Bronchial epithelial cell (primary cell): ENCODE data around the gene CHN2. TPM values are rescaled to one million over a fixed set of nuclear protein-coding genes. Genes with fewer than 3 reads are reported as not detected.

ENCODE experiments used
- DNase-seq: peaks from one replicate; pipeline ENCODE4 v3.0.0-alpha.2; 2010; ENCODE audit warnings: low read depth
- FAIRE-seq: peaks from 2 replicates; lab custom pipeline; 2011; peaks lifted over from hg19 to GRCh38; lab: Jason Lieb, UNC
- H3K27me3 ChIP-seq: 2 replicates; pipeline ENCODE4 v1.5.1; 2011; ENCODE audit warnings: low read length; ENCODE audit not compliant: control insufficient read depth, insufficient read depth
- H3K36me3 ChIP-seq: 2 replicates; pipeline ENCODE4 v1.5.1; 2011; ENCODE audit warnings: low read length; ENCODE audit not compliant: control insufficient read depth, insufficient read depth
- H3K4me3 ChIP-seq: 2 replicates; pipeline ENCODE4 v1.5.1; 2011; ENCODE audit warnings: mild to moderate bottlenecking, low read depth, low read length, control low read depth
- total RNA-seq: library from RNA; depleted of rRNA; stranded (reverse); fragments of >200 nt; gene quantifications from 2 replicates; pipeline ENCODE4 v1.2.1, GENCODE V29; 2014
- TF ChIP-seq, protein P1 (sequence below): IDR thresholded peaks from 2 replicates; pipeline ENCODE4 v1.5.1; 2011; ENCODE audit warnings: mild to moderate bottlenecking, moderate library complexity, low read length, control low read depth, inconsistent platforms; ENCODE audit not compliant: insufficient read depth, severe bottlenecking

CHN2 gene
- total RNA-seq, 1 donor from 2014 or later, result 0.53 TPM

GRCh38 chr7:29384277-29384676 lies 189.7 kb downstream of the CHN2 start:
- TF ChIP-seq, protein P1, sequence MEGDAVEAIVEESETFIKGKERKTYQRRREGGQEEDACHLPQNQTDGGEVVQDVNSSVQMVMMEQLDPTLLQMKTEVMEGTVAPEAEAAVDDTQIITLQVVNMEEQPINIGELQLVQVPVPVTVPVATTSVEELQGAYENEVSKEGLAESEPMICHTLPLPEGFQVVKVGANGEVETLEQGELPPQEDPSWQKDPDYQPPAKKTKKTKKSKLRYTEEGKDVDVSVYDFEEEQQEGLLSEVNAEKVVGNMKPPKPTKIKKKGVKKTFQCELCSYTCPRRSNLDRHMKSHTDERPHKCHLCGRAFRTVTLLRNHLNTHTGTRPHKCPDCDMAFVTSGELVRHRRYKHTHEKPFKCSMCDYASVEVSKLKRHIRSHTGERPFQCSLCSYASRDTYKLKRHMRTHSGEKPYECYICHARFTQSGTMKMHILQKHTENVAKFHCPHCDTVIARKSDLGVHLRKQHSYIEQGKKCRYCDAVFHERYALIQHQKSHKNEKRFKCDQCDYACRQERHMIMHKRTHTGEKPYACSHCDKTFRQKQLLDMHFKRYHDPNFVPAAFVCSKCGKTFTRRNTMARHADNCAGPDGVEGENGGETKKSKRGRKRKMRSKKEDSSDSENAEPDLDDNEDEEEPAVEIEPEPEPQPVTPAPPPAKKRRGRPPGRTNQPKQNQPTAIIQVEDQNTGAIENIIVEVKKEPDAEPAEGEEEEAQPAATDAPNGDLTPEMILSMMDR, result no peak
- no peaks in the 10 kb centered on the region for H3K27me3 ChIP-seq
- FAIRE-seq (no peak), DNase-seq (no peak)
- no peaks in the 10 kb centered on the region for H3K36me3 ChIP-seq
- no peak overlapping the region for H3K4me3 ChIP-seq

GRCh38 chr7:29385214-29385814 lies 190.7 kb downstream of the CHN2 start:
- Histone ChIP-seq H3K27me3 (no peaks in the 10 kb centered on the region), H3K36me3 (no peaks in the 10 kb centered on the region), H3K4me3 (no peak overlapping the region)
- TF ChIP-seq, protein P1, result no peak
- DNase-seq (no peak), FAIRE-seq (no peak)

GRCh38 chr7:29386196-29386765 lies 191.7 kb downstream of the CHN2 start:
- Histone ChIP-seq H3K36me3 (no peaks in the 10 kb centered on the region), H3K27me3 (no peaks in the 10 kb centered on the region), H3K4me3 (no peak overlapping the region)
- TF ChIP-seq, protein P1, result no peak
- no peak for DNase-seq
- FAIRE-seq, result no peak

GRCh38 chr7:29391262-29391661 lies 196.7 kb downstream of the CHN2 start:
- no peak for FAIRE-seq
- no peak for DNase-seq
- Histone ChIP-seq H3K36me3 (no peaks in the 10 kb centered on the region), H3K27me3 (no peaks in the 10 kb centered on the region), H3K4me3 (no peak overlapping the region)
- TF ChIP-seq, protein P1, result no peak

DNA sequence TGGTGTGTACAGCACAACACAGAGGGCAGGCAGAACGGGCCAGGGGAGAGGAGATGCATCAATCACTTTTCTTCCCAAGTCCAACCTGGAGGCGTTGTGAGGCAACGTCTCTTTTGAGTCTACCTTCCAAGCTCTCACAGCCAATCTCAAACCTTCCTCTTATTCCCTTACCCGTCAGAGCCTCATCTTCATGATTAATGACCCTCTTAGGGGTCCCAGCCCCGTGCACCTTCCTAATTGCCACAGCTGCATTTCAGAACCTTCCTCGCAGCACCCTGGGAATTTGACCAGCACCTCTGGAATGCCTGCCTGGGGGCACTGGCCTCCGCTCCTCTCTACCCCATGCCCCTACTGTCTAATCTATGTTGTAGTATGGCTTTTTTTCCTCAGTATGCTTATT lies 199.7 kb downstream of the CHN2 start:
- TF ChIP-seq, protein P1, result no peak
- no peak overlapping the region for H3K4me3 ChIP-seq
- H3K27me3 ChIP-seq, result no peaks in the 10 kb centered on the region
- DNase-seq (no peak), FAIRE-seq (no peak)
- no peaks in the 10 kb centered on the region for H3K36me3 ChIP-seq

DNA sequence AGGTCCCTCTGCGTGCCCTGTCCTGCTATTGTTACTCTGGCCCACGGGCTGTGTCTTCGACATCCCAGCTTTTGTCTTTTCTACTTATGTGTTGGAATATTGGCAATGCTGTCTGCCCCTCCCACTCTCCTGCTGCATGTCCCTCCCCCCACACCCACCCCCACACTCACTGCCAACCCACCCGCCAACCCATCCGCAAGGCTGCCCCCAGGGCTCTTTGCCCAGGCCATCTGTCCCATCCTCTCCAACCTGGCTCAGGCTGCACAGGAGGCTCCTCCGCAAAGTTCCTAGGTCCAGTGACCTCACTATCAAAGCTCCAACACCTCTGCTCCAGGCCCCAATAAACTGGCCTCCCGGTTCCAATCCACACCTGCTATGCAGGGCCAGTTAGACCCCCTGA lies 202.0 kb downstream of the CHN2 start:
- FAIRE-seq, result no peak
- Histone ChIP-seq H3K27me3 (no peaks in the 10 kb centered on the region), H3K36me3 (no peaks in the 10 kb centered on the region)

More for the DNA sequence above, 202.0 kb downstream of the CHN2 start:
- no peak overlapping the region for H3K4me3 ChIP-seq
- DNase-seq, result no peak
- TF ChIP-seq, protein P1, result no peak
